Neural progenitor cell (in vitro differentiated cells): ENCODE measurements around the gene LRRC7.

Source experiments
- EZH2 ChIP-seq: fragments of 200-600 bp; sonication (generic); IDR thresholded peaks from 2 replicates; pipeline ENCODE4 v1.6.1; 2017; ENCODE audit warnings: antibody characterized with exemption, mild to moderate bottlenecking, moderate library complexity
- EZH2phosphoT487 ChIP-seq: fragments of 200-600 bp; sonication (generic); IDR thresholded peaks from 2 replicates; pipeline ENCODE4 v1.6.1; 2017; ENCODE audit warnings: antibody characterized with exemption
- TF ChIP-seq, protein P1 (sequence below): fragments of 200-600 bp; sonication (generic); IDR thresholded peaks from 2 replicates; pipeline ENCODE4 v1.5.1; 2017; ENCODE audit warnings: antibody characterized with exemption, mild to moderate bottlenecking

GRCh38 chr1:69673321-69673720 lies 105.6 kb downstream of the LRRC7 start:
- TF ChIP-seq, protein P1, sequence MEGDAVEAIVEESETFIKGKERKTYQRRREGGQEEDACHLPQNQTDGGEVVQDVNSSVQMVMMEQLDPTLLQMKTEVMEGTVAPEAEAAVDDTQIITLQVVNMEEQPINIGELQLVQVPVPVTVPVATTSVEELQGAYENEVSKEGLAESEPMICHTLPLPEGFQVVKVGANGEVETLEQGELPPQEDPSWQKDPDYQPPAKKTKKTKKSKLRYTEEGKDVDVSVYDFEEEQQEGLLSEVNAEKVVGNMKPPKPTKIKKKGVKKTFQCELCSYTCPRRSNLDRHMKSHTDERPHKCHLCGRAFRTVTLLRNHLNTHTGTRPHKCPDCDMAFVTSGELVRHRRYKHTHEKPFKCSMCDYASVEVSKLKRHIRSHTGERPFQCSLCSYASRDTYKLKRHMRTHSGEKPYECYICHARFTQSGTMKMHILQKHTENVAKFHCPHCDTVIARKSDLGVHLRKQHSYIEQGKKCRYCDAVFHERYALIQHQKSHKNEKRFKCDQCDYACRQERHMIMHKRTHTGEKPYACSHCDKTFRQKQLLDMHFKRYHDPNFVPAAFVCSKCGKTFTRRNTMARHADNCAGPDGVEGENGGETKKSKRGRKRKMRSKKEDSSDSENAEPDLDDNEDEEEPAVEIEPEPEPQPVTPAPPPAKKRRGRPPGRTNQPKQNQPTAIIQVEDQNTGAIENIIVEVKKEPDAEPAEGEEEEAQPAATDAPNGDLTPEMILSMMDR = no peak
- no peak for TF ChIP-seq EZH2
- no peak for TF ChIP-seq EZH2phosphoT487
